Skeletal muscle tissue (tissue), 4 donors: ENCODE measurements around the gene OR6T1. TPM values are rescaled to one million over a fixed set of nuclear protein-coding genes. Genes with fewer than 3 reads are reported as not detected.

Experiments used
- H3K27ac ChIP-seq: one replicate; pipeline ENCODE4 v1.7.0; 2013; ENCODE audit warnings: mild to moderate bottlenecking, low read depth, low read length, inconsistent platforms
- H3K27me3 ChIP-seq, 3 donors: one replicate each; pipeline ENCODE4 v1.7.0; 2013; ENCODE audit warnings: low read length in 3 of 3; ENCODE audit not compliant: control insufficient read depth in 3 of 3, insufficient read depth in 3 of 3
- H3K36me3 ChIP-seq, 3 donors: one replicate each; pipeline ENCODE4 v1.7.0; 2013; ENCODE audit warnings: low read length in 3 of 3; ENCODE audit not compliant: control insufficient read depth in 3 of 3, insufficient read depth in 3 of 3
- H3K4me1 ChIP-seq, 3 donors: one replicate each; pipeline ENCODE4 v1.7.0; 2013; ENCODE audit warnings: low read length in 3 of 3, mild to moderate bottlenecking in 3 of 3; ENCODE audit not compliant: control insufficient read depth in 3 of 3, insufficient read depth in 3 of 3
- H3K4me3 ChIP-seq, 3 donors: one replicate each; pipeline ENCODE4 v1.7.0; 2013; ENCODE audit warnings: low read length in 3 of 3
- H3K9ac ChIP-seq, 3 donors: one replicate each; pipeline ENCODE4 v1.7.0; 2013; ENCODE audit warnings: low read length in 3 of 3, mild to moderate bottlenecking in 3 of 3, moderate library complexity in 2 of 3, low read depth in 1 of 3
- H3K9me3 ChIP-seq, 3 donors: one replicate each; pipeline ENCODE4 v1.7.0; 2013; ENCODE audit warnings: low read length in 3 of 3; ENCODE audit not compliant: control insufficient read depth in 3 of 3
- total RNA-seq: library from RNA; depleted of rRNA; stranded (reverse); fragments of >200 nt; gene quantifications from one replicate; pipeline ENCODE4 v1.2.3, GENCODE V29; 2014
- donor health status: Osteomylitis.

Gene OR6T1
- not detected for total RNA-seq

DNA sequence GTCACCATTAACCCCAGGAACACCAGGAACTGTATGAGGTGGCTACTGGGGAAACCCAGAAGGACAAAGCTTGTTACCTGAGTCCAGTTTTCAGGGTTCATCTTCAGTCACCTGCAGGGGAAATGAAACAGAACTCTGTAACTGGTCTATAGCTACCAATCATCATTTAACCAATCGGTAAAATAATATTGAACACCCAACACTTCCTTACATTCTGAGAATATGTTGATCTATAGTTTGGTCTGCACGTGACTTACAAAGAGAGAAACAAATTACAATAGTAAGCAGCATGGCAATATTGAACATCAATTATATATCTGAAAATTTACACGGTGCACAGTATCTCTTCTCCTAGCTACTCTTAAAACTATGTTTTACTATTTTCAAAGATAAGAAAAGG is at the start of gene OR6T1:
Gene OR6T1, minus strand, starts transcription at position 101 of the 400 bp plus-strand sequence. Its CDS starts 0 bp downstream, at position 101.
- no peak within 1 kb of the TSS for H3K27ac ChIP-seq
- no peak within 1 kb of the TSS for H3K9ac ChIP-seq
- H3K9me3 ChIP-seq: peaks cover 0 to 3% (median 0%) of the 10 kb centered on the region in 3 donors
- H3K4me3 ChIP-seq: no peak within 1 kb of the TSS
- no peaks in the 10 kb centered on the region for H3K27me3 ChIP-seq
- no peaks in the 10 kb centered on the region for H3K36me3 ChIP-seq
- H3K4me1 ChIP-seq: no peaks in the 10 kb centered on the region

DNA sequence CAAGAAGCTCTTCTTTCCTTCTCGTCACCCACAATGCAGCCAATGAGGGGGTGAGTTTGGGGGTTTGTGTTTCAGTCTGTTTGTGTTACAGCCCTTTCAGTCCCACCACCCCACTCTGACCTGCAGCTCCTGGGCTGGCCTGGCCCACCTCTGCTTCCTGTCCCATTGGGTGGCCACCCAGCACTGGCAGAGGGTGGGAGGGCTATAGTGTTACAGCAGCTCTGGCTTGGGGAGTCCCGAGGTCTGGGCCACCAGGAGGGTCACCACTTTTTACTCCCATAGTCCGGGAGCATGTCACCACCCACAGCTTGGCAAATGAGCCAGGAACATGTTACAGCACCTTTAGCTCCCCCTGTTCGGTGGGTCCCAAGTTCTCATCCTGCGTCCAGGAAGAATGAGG is 35.7 kb upstream of the OR6T1 start:
- Histone ChIP-seq H3K9ac (no peak overlapping the region), H3K9me3 (peaks cover 0 to 4% (median 0%) of the 10 kb centered on the region in 3 donors), H3K4me3 (no peak overlapping the region), H3K4me1 (no peaks in the 10 kb centered on the region), H3K36me3 (no peaks in the 10 kb centered on the region), H3K27me3 (no peaks in the 10 kb centered on the region), H3K27ac (no peak overlapping the region)

GRCh38 chr11:123977731-123978347 is 34.2 kb upstream of the OR6T1 start, which contains the start of gene OR10S1:
OR10S1 (minus strand) TSS chr11:123977781; CDS start chr11:123977664, 117 bp downstream.
- no peaks in the 10 kb centered on the region for H3K36me3 ChIP-seq
- H3K4me3 ChIP-seq: no peak within 1 kb of the TSS
- peaks cover 0 to 4% (median 0%) of the 10 kb centered on the region in 3 donors for H3K9me3 ChIP-seq
- H3K9ac ChIP-seq: no peak within 1 kb of the TSS
- no peak within 1 kb of the TSS for H3K27ac ChIP-seq
- H3K4me1 ChIP-seq: no peaks in the 10 kb centered on the region
- H3K27me3 ChIP-seq: no peaks in the 10 kb centered on the region

GRCh38 chr11:123976770-123977560 is 33.3 kb upstream of the OR6T1 start:
- H3K9ac ChIP-seq: no peak overlapping the region
- no peaks in the 10 kb centered on the region for H3K27me3 ChIP-seq
- H3K27ac ChIP-seq: no peak overlapping the region
- H3K4me1 ChIP-seq: no peaks in the 10 kb centered on the region
- H3K4me3 ChIP-seq: no peak overlapping the region
- peaks cover 0 to 4% (median 0%) of the 10 kb centered on the region in 3 donors for H3K9me3 ChIP-seq
- H3K36me3 ChIP-seq: no peaks in the 10 kb centered on the region

DNA sequence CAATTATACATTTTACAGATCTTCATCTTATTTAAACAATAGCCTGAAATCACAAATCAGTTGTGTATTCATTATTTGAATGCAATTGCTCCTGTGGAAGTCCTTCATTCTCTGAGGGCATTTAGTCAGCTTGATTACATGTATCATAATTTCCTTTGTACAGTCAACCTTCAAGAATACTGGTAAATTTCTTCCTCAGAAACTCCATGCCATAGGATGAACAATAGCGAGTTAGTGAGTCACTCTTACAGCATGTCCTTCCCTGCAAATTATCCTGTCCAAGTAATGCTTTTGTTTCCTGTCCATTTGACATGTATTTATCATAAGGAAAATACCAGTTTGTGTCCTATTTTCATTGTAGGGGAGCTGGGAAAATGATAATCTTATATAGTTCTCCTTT is 30.2 kb upstream of the OR6T1 start:
- no peaks in the 10 kb centered on the region for H3K27me3 ChIP-seq
- H3K36me3 ChIP-seq: no peaks in the 10 kb centered on the region
- no peaks in the 10 kb centered on the region for H3K4me1 ChIP-seq
- H3K9ac ChIP-seq: no peak overlapping the region
- no peaks in the 10 kb centered on the region for H3K9me3 ChIP-seq
- no peak overlapping the region for H3K27ac ChIP-seq
- H3K4me3 ChIP-seq: no peak overlapping the region

- Histone ChIP-seq H3K4me3 (no peak overlapping the region), H3K36me3 (no peaks in the 10 kb centered on the region), H3K9me3 (peaks cover 0 to 3% (median 0%) of the 10 kb centered on the region in 3 donors), H3K27ac (no peak overlapping the region), H3K9ac (no peak overlapping the region), H3K4me1 (no peaks in the 10 kb centered on the region), H3K27me3 (no peaks in the 10 kb centered on the region)
These were observed 13.1 kb upstream of the OR6T1 start for GRCh38 chr11:123956752-123957151.

GRCh38 chr11:123945132-123945531 is 1.5 kb upstream of the OR6T1 start:
- Histone ChIP-seq H3K9me3 (peaks cover 0 to 3% (median 0%) of the 10 kb centered on the region in 3 donors), H3K9ac (no peak overlapping the region), H3K27ac (no peak overlapping the region), H3K27me3 (no peaks in the 10 kb centered on the region), H3K4me3 (no peak overlapping the region), H3K36me3 (no peaks in the 10 kb centered on the region), H3K4me1 (no peaks in the 10 kb centered on the region)

DNA sequence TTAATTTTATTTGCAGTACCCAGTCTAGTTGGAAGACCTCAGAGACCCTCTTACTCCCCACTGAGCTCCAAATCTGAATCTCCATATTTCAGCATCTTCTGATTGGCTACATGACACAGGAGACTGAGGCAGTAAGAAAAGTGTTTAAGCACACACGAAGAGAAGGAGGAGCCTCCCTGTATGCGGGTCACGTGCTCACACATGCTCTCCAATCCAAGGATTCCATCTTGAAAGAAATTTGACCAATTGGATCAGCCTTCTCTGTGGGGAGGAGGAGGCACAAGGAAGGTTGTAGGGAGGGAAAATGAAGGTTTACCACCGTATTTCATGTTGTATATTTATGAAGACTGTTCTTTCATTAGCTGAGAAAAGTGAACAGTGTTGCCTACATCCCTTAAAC is 1.2 kb downstream of the OR6T1 start:
- Histone ChIP-seq H3K27ac (no peak overlapping the region), H3K9me3 (peaks cover 0 to 3% (median 0%) of the 10 kb centered on the region in 3 donors), H3K36me3 (no peaks in the 10 kb centered on the region), H3K4me1 (no peaks in the 10 kb centered on the region), H3K27me3 (no peaks in the 10 kb centered on the region), H3K9ac (no peak overlapping the region), H3K4me3 (no peak overlapping the region)

GRCh38 chr11:123939317-123939716 is 4.3 kb downstream of the OR6T1 start, which contains the start of gene OR4D5:
OR4D5 (plus strand) TSS chr11:123939617; CDS start chr11:123939617, 0 bp downstream.
- H3K27me3 ChIP-seq: no peaks in the 10 kb centered on the region
- no peaks in the 10 kb centered on the region for H3K36me3 ChIP-seq
- H3K4me3 ChIP-seq: no peak within 1 kb of the TSS
- H3K9me3 ChIP-seq: peaks cover 0 to 3% (median 0%) of the 10 kb centered on the region in 3 donors
- no peak within 1 kb of the TSS for H3K9ac ChIP-seq
- no peak within 1 kb of the TSS for H3K27ac ChIP-seq
- H3K4me1 ChIP-seq: no peaks in the 10 kb centered on the region

GRCh38 chr11:123924027-123924426 is 19.6 kb downstream of the OR6T1 start:
- no peak overlapping the region for H3K4me3 ChIP-seq
- H3K4me1 ChIP-seq: no peaks in the 10 kb centered on the region
- H3K36me3 ChIP-seq: no peaks in the 10 kb centered on the region

More at GRCh38 chr11:123924027-123924426, 19.6 kb downstream of the OR6T1 start:
- Histone ChIP-seq H3K27me3 (no peaks in the 10 kb centered on the region), H3K27ac (no peak overlapping the region), H3K9me3 (no peaks in the 10 kb centered on the region), H3K9ac (no peak overlapping the region)
